SK-N-SH (cell line): ENCODE measurements around the gene NAA20.

Source experiments
- CHD2 ChIP-seq: fragments of 150-350 bp; IDR thresholded peaks from 2 replicates; pipeline ENCODE4 v1.6.1; 2018; ENCODE audit warnings: low read length; ENCODE audit not compliant: partially characterized antibody
- EP300 ChIP-seq, 2 experiments: IDR thresholded peaks; 2 replicates each; pipeline versions ENCODE4 v1.4.0 to v1.6.1; 2012; ENCODE audit warnings: borderline replicate concordance in 1 of 2, low read depth in 1 of 2, low read length in 1 of 2
- EZH2phosphoT487 ChIP-seq: fragments of 200-600 bp; sonication (generic); IDR thresholded peaks from 2 replicates; pipeline ENCODE4 v1.6.1; 2017; ENCODE audit warnings: low read depth, mixed run types, mild to moderate bottlenecking, antibody characterized with exemption, moderate library complexity, borderline replicate concordance
- POLR2AphosphoS5 ChIP-seq: IDR thresholded peaks from 2 replicates; pipeline ENCODE4 v1.6.1; 2012; ENCODE audit warnings: low read depth, low read length
- RFX5 ChIP-seq: IDR thresholded peaks from 2 replicates; pipeline ENCODE4 v1.6.1; 2012; ENCODE audit warnings: mild to moderate bottlenecking, improper control_type of control experiment, low read length
- RXRA ChIP-seq: IDR thresholded peaks from 2 replicates; pipeline ENCODE4 v1.4.0; 2012; ENCODE audit warnings: low read depth, mild to moderate bottlenecking, borderline replicate concordance
- TF ChIP-seq, protein P1 (sequence below): fragments of 200-600 bp; sonication (generic); IDR thresholded peaks from 2 replicates; pipeline ENCODE4 v1.6.1; 2017; ENCODE audit warnings: antibody characterized with exemption, mild to moderate bottlenecking, moderate library complexity
- TF ChIP-seq, protein P2 (sequence below): IDR thresholded peaks from 2 replicates; pipeline ENCODE4; 2012
- TF ChIP-seq, protein P3 (sequence below): IDR thresholded peaks from 2 replicates; pipeline ENCODE4 v1.4.0; 2012; ENCODE audit warnings: low read depth
- TF ChIP-seq, protein P4 (sequence below): IDR thresholded peaks from 2 replicates; pipeline ENCODE4 v1.6.1; 2012; ENCODE audit warnings: mild to moderate bottlenecking, low read depth, low read length, moderate library complexity
- TF ChIP-seq, protein P5 (sequence below): fragments of 150-350 bp; IDR thresholded peaks from 2 replicates; pipeline ENCODE4 v1.6.1; 2017; ENCODE audit warnings: antibody characterized with exemption, low read length, low read depth, borderline replicate concordance

DNA sequence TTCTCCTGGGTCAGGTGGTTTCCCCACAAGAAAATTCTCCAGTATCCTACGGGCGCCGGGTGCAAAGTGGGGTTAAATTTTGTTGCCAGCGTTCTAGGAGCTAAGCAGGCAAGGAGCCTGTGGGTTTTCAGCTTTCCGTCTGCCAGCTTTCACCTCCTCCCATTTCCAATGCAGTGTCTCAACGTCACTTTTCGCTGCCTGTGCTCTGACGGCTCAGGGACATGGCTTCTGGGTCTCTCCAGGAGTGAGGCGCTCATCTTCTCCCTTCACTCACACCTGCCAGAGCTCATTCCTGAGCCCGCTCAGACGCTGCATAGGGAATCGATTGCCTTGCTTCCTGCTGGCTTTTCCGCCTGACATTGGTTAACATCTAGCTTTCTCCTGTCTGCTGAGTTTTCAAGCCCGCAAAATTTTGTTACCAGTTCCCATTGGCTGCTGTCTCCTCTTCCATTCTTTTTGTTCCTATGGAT, 7.3 kb upstream of the NAA20 start:
- TF ChIP-seq, protein P1, sequence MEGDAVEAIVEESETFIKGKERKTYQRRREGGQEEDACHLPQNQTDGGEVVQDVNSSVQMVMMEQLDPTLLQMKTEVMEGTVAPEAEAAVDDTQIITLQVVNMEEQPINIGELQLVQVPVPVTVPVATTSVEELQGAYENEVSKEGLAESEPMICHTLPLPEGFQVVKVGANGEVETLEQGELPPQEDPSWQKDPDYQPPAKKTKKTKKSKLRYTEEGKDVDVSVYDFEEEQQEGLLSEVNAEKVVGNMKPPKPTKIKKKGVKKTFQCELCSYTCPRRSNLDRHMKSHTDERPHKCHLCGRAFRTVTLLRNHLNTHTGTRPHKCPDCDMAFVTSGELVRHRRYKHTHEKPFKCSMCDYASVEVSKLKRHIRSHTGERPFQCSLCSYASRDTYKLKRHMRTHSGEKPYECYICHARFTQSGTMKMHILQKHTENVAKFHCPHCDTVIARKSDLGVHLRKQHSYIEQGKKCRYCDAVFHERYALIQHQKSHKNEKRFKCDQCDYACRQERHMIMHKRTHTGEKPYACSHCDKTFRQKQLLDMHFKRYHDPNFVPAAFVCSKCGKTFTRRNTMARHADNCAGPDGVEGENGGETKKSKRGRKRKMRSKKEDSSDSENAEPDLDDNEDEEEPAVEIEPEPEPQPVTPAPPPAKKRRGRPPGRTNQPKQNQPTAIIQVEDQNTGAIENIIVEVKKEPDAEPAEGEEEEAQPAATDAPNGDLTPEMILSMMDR: no peak
- TF ChIP-seq RXRA: no peak
- TF ChIP-seq, protein P2, sequence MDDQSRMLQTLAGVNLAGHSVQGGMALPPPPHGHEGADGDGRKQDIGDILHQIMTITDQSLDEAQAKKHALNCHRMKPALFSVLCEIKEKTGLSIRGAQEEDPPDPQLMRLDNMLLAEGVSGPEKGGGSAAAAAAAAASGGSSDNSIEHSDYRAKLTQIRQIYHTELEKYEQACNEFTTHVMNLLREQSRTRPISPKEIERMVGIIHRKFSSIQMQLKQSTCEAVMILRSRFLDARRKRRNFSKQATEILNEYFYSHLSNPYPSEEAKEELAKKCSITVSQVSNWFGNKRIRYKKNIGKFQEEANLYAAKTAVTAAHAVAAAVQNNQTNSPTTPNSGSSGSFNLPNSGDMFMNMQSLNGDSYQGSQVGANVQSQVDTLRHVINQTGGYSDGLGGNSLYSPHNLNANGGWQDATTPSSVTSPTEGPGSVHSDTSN: no peak
- TF ChIP-seq, protein P3, sequence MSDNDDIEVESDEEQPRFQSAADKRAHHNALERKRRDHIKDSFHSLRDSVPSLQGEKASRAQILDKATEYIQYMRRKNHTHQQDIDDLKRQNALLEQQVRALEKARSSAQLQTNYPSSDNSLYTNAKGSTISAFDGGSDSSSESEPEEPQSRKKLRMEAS: no peak
- no peak for TF ChIP-seq POLR2AphosphoS5
- TF ChIP-seq, protein P4, sequence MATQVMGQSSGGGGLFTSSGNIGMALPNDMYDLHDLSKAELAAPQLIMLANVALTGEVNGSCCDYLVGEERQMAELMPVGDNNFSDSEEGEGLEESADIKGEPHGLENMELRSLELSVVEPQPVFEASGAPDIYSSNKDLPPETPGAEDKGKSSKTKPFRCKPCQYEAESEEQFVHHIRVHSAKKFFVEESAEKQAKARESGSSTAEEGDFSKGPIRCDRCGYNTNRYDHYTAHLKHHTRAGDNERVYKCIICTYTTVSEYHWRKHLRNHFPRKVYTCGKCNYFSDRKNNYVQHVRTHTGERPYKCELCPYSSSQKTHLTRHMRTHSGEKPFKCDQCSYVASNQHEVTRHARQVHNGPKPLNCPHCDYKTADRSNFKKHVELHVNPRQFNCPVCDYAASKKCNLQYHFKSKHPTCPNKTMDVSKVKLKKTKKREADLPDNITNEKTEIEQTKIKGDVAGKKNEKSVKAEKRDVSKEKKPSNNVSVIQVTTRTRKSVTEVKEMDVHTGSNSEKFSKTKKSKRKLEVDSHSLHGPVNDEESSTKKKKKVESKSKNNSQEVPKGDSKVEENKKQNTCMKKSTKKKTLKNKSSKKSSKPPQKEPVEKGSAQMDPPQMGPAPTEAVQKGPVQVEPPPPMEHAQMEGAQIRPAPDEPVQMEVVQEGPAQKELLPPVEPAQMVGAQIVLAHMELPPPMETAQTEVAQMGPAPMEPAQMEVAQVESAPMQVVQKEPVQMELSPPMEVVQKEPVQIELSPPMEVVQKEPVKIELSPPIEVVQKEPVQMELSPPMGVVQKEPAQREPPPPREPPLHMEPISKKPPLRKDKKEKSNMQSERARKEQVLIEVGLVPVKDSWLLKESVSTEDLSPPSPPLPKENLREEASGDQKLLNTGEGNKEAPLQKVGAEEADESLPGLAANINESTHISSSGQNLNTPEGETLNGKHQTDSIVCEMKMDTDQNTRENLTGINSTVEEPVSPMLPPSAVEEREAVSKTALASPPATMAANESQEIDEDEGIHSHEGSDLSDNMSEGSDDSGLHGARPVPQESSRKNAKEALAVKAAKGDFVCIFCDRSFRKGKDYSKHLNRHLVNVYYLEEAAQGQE: no peak
- no peak for TF ChIP-seq RFX5
- TF ChIP-seq EP300 (IDR thresholded peaks at IDR 0.05; ENCODE audit: borderline replicate concordance in 1 of 2, low read depth in 1 of 2, low read length in 1 of 2): no peak
- TF ChIP-seq, protein P5, sequence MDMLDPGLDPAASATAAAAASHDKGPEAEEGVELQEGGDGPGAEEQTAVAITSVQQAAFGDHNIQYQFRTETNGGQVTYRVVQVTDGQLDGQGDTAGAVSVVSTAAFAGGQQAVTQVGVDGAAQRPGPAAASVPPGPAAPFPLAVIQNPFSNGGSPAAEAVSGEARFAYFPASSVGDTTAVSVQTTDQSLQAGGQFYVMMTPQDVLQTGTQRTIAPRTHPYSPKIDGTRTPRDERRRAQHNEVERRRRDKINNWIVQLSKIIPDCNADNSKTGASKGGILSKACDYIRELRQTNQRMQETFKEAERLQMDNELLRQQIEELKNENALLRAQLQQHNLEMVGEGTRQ: no peak
- TF ChIP-seq CHD2: no peak
- TF ChIP-seq EZH2phosphoT487: no peak
